GM23338 (cell line): ENCODE results near the gene EXOC3L4. TPM values are rescaled to one million over a fixed set of nuclear protein-coding genes. Genes with fewer than 3 reads are reported as not detected.

Experiments
- ATAC-seq: fragments of 200-7000 bp; cut with Tn5 transposase; 3 replicates; pipeline ENCODE4 v1.9.1; 2020
- DNase-seq: peaks from one replicate; pipeline ENCODE4 v3.0.0-alpha.2; 2015; ENCODE audit warnings: low spot score
- H2AFZ ChIP-seq: fragments of 200-600 bp; sonication (generic); 2 replicates; pipeline ENCODE4 v1.8.0; 2016; ENCODE audit warnings: antibody characterized with exemption, mild to moderate bottlenecking, moderate library complexity
- H3F3A ChIP-seq: fragments of 200-600 bp; sonication (generic); replicated peaks from 2 replicates; pipeline ENCODE4 v1.8.0; 2017; ENCODE audit warnings: antibody characterized with exemption, mixed run types, low read depth
- H3K27ac ChIP-seq: fragments of 200-600 bp; sonication (generic); 2 replicates; pipeline ENCODE4 v1.6.1; 2016; ENCODE audit warnings: low read depth
- H3K27me3 ChIP-seq: fragments of 200-600 bp; sonication (generic); 2 replicates; pipeline ENCODE4 v1.8.0; 2016; ENCODE audit warnings: mild to moderate bottlenecking, mixed run types, moderate library complexity; ENCODE audit not compliant: insufficient read depth
- H3K36me3 ChIP-seq: fragments of 200-600 bp; sonication (generic); 2 replicates; pipeline ENCODE4 v1.8.0; 2016; ENCODE audit warnings: mild to moderate bottlenecking; ENCODE audit not compliant: insufficient read depth
- H3K4me1 ChIP-seq: fragments of 200-600 bp; sonication (generic); 2 replicates; pipeline ENCODE4 v1.8.0; 2016; ENCODE audit warnings: mild to moderate bottlenecking, moderate library complexity; ENCODE audit not compliant: insufficient read depth
- H3K4me2 ChIP-seq: fragments of 200-600 bp; sonication (generic); 2 replicates; pipeline ENCODE4 v1.7.1; 2017; ENCODE audit warnings: mixed run types
- H3K4me3 ChIP-seq: fragments of 200-600 bp; sonication (generic); 2 replicates; pipeline ENCODE4 v1.6.1; 2016; ENCODE audit warnings: mixed run types
- H3K79me2 ChIP-seq: fragments of 200-600 bp; sonication (generic); replicated peaks from 2 replicates; pipeline ENCODE4 v1.8.0; 2017; ENCODE audit warnings: mild to moderate bottlenecking; ENCODE audit not compliant: insufficient read depth
- H3K9me2 ChIP-seq: fragments of 200-600 bp; sonication (generic); 2 replicates; pipeline ENCODE4 v1.8.0; 2017; ENCODE audit not compliant: insufficient read depth
- H4K20me1 ChIP-seq: fragments of 200-600 bp; sonication (generic); replicated peaks from 2 replicates; pipeline ENCODE4 v1.8.0; 2017; ENCODE audit warnings: mild to moderate bottlenecking; ENCODE audit not compliant: insufficient read depth
- H3K27ac Mint-ChIP-seq: 2 replicates; pipeline ENCODE4 v1.8.0; 2020; ENCODE audit warnings: inconsistent platforms, mild to moderate bottlenecking, moderate library complexity, mixed read lengths
- H3K27me3 Mint-ChIP-seq: 3 replicates; pipeline ENCODE4 v1.8.0; 2022; ENCODE audit warnings: low read depth, mild to moderate bottlenecking, moderate library complexity, mixed read lengths, inconsistent platforms; ENCODE audit not compliant: insufficient read depth, poor library complexity
- H3K36me3 Mint-ChIP-seq: 3 replicates; pipeline ENCODE4 v1.8.0; 2021; ENCODE audit warnings: low read depth, mild to moderate bottlenecking, inconsistent platforms, moderate library complexity, mixed read lengths
- H3K4me1 Mint-ChIP-seq: 3 replicates; pipeline ENCODE4 v1.8.0; 2020; ENCODE audit warnings: mild to moderate bottlenecking, inconsistent platforms, mixed read lengths
- H3K4me3 Mint-ChIP-seq: 3 replicates; pipeline ENCODE4 v1.8.0; 2021; ENCODE audit warnings: moderate library complexity, mild to moderate bottlenecking, inconsistent platforms, mixed read lengths
- H3K9me3 Mint-ChIP-seq: 3 replicates; pipeline ENCODE4 v1.8.0; 2020; ENCODE audit warnings: moderate library complexity, mild to moderate bottlenecking, inconsistent platforms, mixed read lengths
- CTCF ChIP-seq, 2 experiments: fragments of 200-600 bp in 1 of 2; sonication (generic) in 1 of 2; conservative IDR thresholded peaks; 2 replicates each; pipeline versions ENCODE4 v1.5.1 to v1.6.1; 2016 to 2017; ENCODE audit warnings: antibody characterized with exemption in 2 of 2, low read depth in 2 of 2, mild to moderate bottlenecking in 2 of 2, moderate library complexity in 1 of 2
- ZNF114 ChIP-seq: fragments of 250-450 bp; sonication (Bioruptor Pico); IDR thresholded peaks from 2 replicates; pipeline ENCODE4 v1.5.0; 2020; ENCODE audit warnings: mild to moderate bottlenecking, moderate library complexity
- ZNF462 ChIP-seq: fragments of 250-450 bp; sonication (Bioruptor Pico); IDR thresholded peaks from 2 replicates; pipeline ENCODE4 v1.5.0; 2020; ENCODE audit warnings: mild to moderate bottlenecking, moderate library complexity
- polyA plus RNA-seq: library from polyadenylated mRNA; unstranded; fragments of >200 nt; fragmentation: Nextera tagmentation; extraction: Ambion mirVana; gene quantifications from 2 replicates; pipeline ENCODE4 v1.2.1, GENCODE V29; 2016
- total RNA-seq: library from RNA; depleted of rRNA; stranded (reverse); fragments of >200 nt; shearing (Covaris generic); gene quantifications from 2 replicates; pipeline ENCODE4 v1.2.3, GENCODE V29; 2014

The EXOC3L4 gene
- total and polyA plus RNA-seq, 2 experiments from 2014 or later, result not detected

GRCh38 chr14:103144085-103144484, 49.6 kb downstream of the EXOC3L4 start (continued):
- no peak for TF ChIP-seq ZNF462 (CRISPR knock-in tag)
- no peak for TF ChIP-seq CTCF (conservative IDR thresholded peaks at IDR 0.05; ENCODE audit: low read depth in 2 of 2)

- Histone ChIP-seq H3K36me3 (no peaks in the 10 kb centered on the region), H3K27me3 (no peaks in the 10 kb centered on the region), H4K20me1 (no peaks in the 10 kb centered on the region), H3K27ac (no peak overlapping the region), H3K9me2 (no peaks in the 10 kb centered on the region), H2AFZ (peak overlapping the region; percentile 52; the same call in 1 of the 2 replicates), H3K4me2 (no peak overlapping the region), H3F3A (no peaks in the 10 kb centered on the region), H3K79me2 (no peaks in the 10 kb centered on the region), H3K4me1 (no peaks in the 10 kb centered on the region), H3K4me3 (no peak overlapping the region)
- Mint-ChIP-seq H3K36me3 (no peaks in the 10 kb centered on the region), H3K4me3 (no peak overlapping the region), H3K27me3 (peaks cover 1% of the 10 kb centered on the region), H3K9me3 (no peaks in the 10 kb centered on the region; the same call in 2 of the 3 replicates), H3K4me1 (peaks cover 9% of the 10 kb centered on the region), H3K27ac (no peak overlapping the region)
- no peak for TF ChIP-seq ZNF114 (CRISPR knock-in tag)
- ATAC-seq (no peak), DNase-seq (no peak)
Measured at GRCh38 chr14:103146141-103146709, 51.7 kb downstream of the EXOC3L4 start.
